C4-2B (cell line): ENCODE data around the gene ETNK2.

Experiments
- ZFX ChIP-seq: fragments of 450-650 bp; IDR thresholded peaks from 2 replicates; pipeline ENCODE4 v1.6.1; 2017
- TF ChIP-seq, protein P1 (sequence below): fragments of 450-650 bp; conservative IDR thresholded peaks from 2 replicates; pipeline ENCODE4 v1.5.1; 2017; ENCODE audit warnings: mild to moderate bottlenecking

- TF ChIP-seq, protein P1, sequence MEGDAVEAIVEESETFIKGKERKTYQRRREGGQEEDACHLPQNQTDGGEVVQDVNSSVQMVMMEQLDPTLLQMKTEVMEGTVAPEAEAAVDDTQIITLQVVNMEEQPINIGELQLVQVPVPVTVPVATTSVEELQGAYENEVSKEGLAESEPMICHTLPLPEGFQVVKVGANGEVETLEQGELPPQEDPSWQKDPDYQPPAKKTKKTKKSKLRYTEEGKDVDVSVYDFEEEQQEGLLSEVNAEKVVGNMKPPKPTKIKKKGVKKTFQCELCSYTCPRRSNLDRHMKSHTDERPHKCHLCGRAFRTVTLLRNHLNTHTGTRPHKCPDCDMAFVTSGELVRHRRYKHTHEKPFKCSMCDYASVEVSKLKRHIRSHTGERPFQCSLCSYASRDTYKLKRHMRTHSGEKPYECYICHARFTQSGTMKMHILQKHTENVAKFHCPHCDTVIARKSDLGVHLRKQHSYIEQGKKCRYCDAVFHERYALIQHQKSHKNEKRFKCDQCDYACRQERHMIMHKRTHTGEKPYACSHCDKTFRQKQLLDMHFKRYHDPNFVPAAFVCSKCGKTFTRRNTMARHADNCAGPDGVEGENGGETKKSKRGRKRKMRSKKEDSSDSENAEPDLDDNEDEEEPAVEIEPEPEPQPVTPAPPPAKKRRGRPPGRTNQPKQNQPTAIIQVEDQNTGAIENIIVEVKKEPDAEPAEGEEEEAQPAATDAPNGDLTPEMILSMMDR, result no peak
- TF ChIP-seq ZFX, result no peak
These were observed 25.5 kb downstream of the ETNK2 start for GRCh38 chr1:204126386-204126785.
